ENCODE measurements around the gene OR10H3.
"Not testable (repeated sequence)": the region's sequence is repeated elsewhere in the genome, so short reads cannot be mapped to it uniquely, and the experiment has no call there.

The OR10H3 gene

DNA sequence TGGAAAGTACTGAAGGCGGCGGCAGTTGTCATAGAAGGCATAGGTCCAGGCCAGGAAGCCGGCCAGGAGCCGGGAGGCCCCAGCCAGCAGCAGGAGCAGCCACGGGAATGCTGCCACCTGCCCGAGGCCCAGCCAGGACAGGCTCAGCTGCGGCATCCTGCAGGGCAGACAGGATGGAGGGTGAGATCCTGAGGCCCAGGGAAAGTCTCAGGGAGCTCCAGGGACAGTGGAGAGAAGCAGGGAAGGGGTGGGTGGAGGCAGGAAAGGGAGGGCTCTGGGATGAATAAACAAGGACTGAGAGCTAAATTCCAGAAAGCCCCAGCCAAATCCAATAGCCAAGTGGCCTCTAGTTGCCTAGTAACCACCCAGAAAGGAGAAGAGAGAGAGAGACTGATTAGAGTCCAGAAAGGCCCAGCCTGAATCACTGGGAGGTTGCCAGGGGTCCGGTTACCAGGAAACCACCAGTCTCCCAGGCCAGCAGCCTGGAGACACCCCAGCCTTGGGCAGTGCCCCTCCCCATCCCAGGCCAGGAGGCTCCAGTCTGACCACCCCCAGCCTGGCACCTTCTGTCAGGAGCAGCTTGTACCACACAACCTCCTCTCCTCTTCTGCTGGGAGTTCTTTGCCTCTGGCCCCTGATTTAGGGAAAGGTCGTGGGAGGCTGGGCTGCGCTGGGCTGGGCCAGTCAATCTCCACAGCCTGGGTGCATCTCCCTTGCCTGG lies 42.1 kb downstream of the OR10H3 start:
- no peak for DNase-seq (ENCODE audit: low spot score)

DNA sequence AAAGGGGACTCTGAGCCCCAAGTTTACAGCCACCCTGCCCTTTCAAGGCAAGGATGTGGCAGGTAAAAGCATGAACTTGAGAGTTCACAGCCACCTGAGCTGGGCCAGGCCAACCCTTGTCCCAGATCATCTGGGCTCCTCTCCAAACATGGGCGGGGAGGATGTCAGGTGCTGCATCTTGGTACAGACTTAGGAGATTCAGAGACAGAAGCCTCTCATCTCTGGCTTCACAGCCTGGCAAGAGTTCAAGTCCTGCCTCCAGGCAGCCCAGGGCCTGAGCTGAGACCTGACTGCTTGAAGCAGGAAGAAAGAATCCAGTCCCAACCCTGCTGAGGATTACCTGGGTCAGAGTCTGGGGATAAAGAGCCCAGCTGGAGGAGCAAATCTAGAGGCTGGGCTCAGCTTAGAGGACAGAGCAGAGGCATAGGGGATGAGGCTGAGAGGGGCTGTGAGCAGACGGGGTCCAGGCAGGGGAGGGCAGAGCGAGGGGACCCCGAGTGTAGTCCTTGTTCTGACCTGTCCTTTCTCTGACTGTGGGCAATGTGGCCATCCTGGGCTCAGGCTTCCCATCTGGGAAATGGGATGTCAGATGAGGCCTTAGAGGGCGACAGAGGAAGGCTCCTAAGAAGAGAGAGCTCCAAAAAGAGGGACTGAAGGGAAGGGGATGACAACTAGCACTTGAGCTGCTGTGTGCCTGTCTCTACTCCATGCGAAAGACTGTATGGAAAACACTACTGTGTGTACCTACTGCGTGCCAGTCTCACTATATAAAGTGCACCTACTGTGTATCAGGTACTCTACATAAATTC lies 43.0 kb downstream of the OR10H3 start:
- DNase-seq (ENCODE audit: low spot score): no peak

DNA sequence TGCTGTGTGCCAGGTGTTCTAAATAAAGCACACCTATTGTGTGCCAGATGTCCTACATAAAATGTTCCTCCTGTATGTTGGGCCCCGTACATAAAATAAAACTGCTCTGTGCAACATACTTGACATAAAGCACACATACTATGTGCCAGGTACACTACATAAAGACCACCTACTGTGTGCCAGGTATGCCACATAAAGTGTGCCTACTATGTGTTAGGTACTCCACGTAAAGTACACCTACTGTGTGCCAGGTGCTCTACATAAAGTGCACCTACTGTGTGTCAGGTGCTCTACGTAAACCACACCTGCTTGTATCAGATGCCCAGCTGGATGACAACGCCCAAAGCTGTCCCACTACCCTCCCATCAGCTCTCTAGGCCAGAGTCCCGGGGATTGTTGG lies 43.9 kb downstream of the OR10H3 start:
- no peak for DNase-seq (ENCODE audit: low spot score)

DNA sequence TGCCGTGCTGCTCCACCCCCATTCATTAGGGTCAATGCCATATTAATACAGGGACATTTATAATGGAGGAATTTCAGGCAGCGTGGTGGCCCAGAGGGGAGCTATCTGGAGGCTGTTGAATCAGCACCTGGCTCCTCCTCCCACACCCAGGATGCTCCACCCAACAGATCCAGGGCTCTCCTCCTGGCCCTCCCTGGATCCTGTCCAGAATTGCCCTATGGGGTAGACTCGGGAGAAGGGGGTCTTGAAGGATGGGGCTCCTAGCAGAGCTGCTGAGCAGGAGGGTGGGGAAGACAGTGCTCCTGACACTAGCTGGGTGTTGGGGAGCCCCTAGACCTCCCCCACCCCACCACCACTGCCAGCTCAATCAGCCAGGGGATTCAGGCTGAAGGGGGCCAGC lies 44.4 kb downstream of the OR10H3 start:
- DNase-seq (ENCODE audit: low spot score): no peak

DNA sequence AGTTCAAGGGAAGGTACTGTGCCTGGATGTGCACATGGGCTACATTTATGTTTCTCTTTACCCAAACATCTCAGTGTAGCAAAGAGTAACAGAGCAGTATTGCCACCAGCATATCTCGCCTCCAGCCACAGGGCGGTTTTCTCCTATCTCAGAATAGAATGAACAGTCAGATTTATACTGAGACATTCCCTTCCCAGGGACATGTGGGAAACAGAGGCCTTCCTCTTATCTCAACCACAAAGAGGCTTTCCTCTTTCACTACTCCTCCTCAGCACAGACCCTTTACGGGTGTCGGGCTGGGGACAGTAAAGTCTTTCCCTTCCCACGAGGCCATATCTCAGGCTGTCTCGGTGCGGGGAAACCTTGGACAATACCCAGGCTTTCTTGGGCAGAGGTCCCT lies 45.1 kb downstream of the OR10H3 start:
- not testable (repeated sequence) for DNase-seq (ENCODE audit: low spot score)

DNA sequence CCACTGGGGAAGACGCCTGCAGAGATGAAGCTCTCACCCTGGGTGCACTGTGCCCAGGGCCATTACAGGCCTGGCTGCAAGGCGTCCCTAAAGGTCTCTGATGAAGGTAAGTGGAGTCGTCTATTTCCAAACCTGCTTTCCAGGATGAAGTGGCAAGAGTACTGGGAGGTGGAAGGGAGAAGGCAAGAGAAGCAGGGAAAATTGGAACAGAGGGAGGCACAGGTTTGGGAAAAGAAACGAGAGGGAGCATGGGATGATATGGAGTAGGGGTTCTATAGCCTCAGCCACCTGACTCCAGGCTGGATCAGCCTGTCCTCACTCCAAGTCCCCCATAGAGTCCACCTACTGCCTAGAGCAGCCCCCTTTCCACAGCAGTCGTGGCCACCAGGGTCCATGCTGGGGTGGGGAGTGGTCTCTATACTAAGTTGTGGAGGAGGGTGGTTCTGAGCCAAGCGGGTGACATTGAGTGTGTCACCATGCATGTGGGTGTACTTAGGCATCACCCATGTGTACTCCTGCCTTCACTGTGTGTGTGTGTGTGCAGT lies 49.9 kb downstream of the OR10H3 start, which contains the start of gene OR10H5:
Gene OR10H5, plus strand, starts transcription at position 51 of the 545 bp plus-strand sequence. CDS start 6,388 bp downstream, outside the sequence.
- DNase-seq (ENCODE audit: low spot score): no peak

DNA sequence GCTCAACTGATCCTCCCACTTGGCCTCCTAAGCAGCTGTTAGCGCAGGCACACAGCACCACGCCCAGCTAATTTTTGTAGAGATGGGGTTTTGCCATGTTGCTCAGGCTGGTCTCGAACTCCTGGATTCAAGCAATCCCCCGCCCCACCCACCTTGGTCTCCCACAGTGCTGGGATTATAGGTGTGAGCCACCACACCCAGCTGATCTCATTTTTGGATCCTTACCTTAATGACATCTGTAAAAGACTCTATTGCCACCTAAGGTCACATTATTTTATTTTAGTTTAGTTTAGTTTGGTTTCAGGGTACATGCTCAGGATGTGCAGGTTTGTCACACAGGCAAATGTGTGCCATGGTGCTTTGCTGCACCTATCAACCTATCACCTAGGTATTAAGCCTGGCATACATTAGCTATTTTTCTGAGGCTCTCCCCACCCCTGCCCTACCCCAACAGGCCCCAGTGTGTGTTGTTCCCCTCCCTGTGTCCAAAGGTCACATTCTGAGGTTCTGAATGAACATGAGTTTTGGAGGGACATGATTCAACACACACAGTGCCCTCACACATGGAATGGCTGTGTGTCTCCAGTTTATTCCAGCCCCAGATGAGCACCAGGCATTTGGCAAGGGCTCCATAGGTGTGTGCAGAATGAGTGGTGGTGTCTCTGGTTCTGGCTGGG lies 50.9 kb downstream of the OR10H3 start:
- no peak for DNase-seq (ENCODE audit: low spot score)

GRCh38 chr19:15790096-15790495 lies 52.3 kb downstream of the OR10H3 start:
- DNase-seq (ENCODE audit: low spot score): no peak
